HCT116 (cell line): ENCODE results near the gene PM20D2. TPM values are rescaled to one million over a fixed set of nuclear protein-coding genes. Genes with fewer than 3 reads are reported as not detected.

Source experiments
- ATAC-seq: fragments of 200-7000 bp; cut with Tn5 transposase; 2 replicates; pipeline ENCODE4 v1.9.1; 2020; ENCODE audit warnings: mild to moderate bottlenecking, moderate library complexity
- Bru-seq: library from RNA; stranded (reverse); fragments of 400-500 nt; gene quantifications from one replicate; lab custom pipeline; 2021; lab: Mats Ljungman, UMichigan
- BruChase-seq, 2 experiments: library from RNA; stranded (reverse); fragments of 400-500 nt; gene quantifications; one replicate each; lab custom pipeline; 2021; lab: Mats Ljungman, UMichigan
- BruUV-seq: library from RNA; stranded (reverse); fragments of 400-500 nt; replicated peaks from 2 replicates; lab custom pipeline; 2021; lab: Mats Ljungman, UMichigan
- CTCF ChIA-PET: fragments of 300-600 bp; sonication (Branson Sonifier 250); formaldehyde crosslinking; loops from one replicate; lab custom pipeline; 2021; ENCODE audit warnings: antibody characterized with exemption; lab: Charles Lee
- POLR2A ChIA-PET: fragments of 300-600, 350-600 bp; sonication (Branson Sonifier 250); formaldehyde crosslinking; loops from one replicate; lab custom pipeline; 2021; ENCODE audit warnings: antibody characterized with exemption; lab: Charles Lee
- RAD21 ChIA-PET, 2 experiments: fragments of 300-600 bp; sonication (Branson Sonifier 250); formaldehyde crosslinking; loops; one replicate each; lab custom pipeline; 2023; ENCODE audit warnings: low total read pairs in 2 of 2; ENCODE audit not compliant: uncharacterized antibody in 2 of 2, unreplicated experiment in 2 of 2, low non-redundant PET in 1 of 2; lab: Charles Lee
- DNase-seq: peaks from one replicate; pipeline ENCODE4 v3.0.0-alpha.2; 2010; ENCODE audit warnings: low read depth, low spot score
- H2AFZ ChIP-seq: fragments of 200-600 bp; shearing (Covaris generic), sonication (generic); 2 replicates; pipeline ENCODE4 v1.6.1; 2017; ENCODE audit warnings: low read depth, mixed run types, mixed read lengths, antibody characterized with exemption, low read length; ENCODE audit not compliant: poor library complexity, severe bottlenecking
- H3K27ac ChIP-seq: 2 replicates; pipeline ENCODE4 v1.5.1; 2012; ENCODE audit warnings: low read depth, low read length
- H3K27me3 ChIP-seq: fragments of 200-600 bp; sonication (generic); 2 replicates; pipeline ENCODE4 v1.6.1; 2016; ENCODE audit warnings: mixed run types, low read length, mixed read lengths; ENCODE audit not compliant: insufficient read depth
- H3K36me3 ChIP-seq, 2 experiments: fragments of 200-500 bp in 1 of 2; fragments of 200-600 bp in 1 of 2; sonication (Bioruptor generic) in 1 of 2; sonication (generic) in 1 of 2; 2 replicates each; pipeline versions ENCODE4 v1.5.1 to v1.6.1; 2014 to 2016; ENCODE audit warnings: low read length in 2 of 2, inconsistent platforms in 1 of 2, mixed read lengths in 1 of 2, mixed run types in 1 of 2; ENCODE audit not compliant: insufficient read depth in 2 of 2, control insufficient read depth in 1 of 2
- H3K4me1 ChIP-seq, 2 experiments: fragments of 200-600 bp in 1 of 2; sonication (generic) in 1 of 2; 2 replicates each; pipeline versions ENCODE4 v1.5.1 to v1.6.1; 2012 to 2017; ENCODE audit warnings: low read length in 2 of 2, inconsistent platforms in 1 of 2, mild to moderate bottlenecking in 1 of 2, mixed read lengths in 1 of 2, mixed run types in 1 of 2, moderate library complexity in 1 of 2; ENCODE audit not compliant: insufficient read depth in 2 of 2, control insufficient read depth in 1 of 2
- H3K4me2 ChIP-seq: fragments of 200-600 bp; sonication (generic); 2 replicates; pipeline ENCODE4 v1.6.1; 2017; ENCODE audit warnings: mixed run types, low read length, mixed read lengths
- H3K4me3 ChIP-seq, 2 experiments: fragments of 200-600 bp in 1 of 2; sonication (generic) in 1 of 2; replicated peaks in 1 of 2; 2 replicates each; pipeline ENCODE4 v1.5.1; 2011 to 2016; ENCODE audit warnings: low read length in 2 of 2, control low read depth in 1 of 2, low read depth in 1 of 2, mild to moderate bottlenecking in 1 of 2, mixed read lengths in 1 of 2, mixed run types in 1 of 2
- H3K79me2 ChIP-seq: fragments of 200-600 bp; sonication (generic); 2 replicates; pipeline ENCODE4 v1.6.1; 2017; ENCODE audit warnings: mild to moderate bottlenecking, mixed run types, low read length, moderate library complexity, mixed read lengths; ENCODE audit not compliant: insufficient read depth
- H3K9ac ChIP-seq: fragments of 200-600 bp; sonication (generic); 2 replicates; pipeline ENCODE4 v1.6.1; 2016; ENCODE audit warnings: low read length, mixed read lengths
- H3K9me2 ChIP-seq: fragments of 200-600 bp; sonication (generic), shearing (Covaris generic); 2 replicates; pipeline ENCODE4 v1.6.1; 2017; ENCODE audit warnings: mixed run types, mild to moderate bottlenecking, moderate library complexity; ENCODE audit not compliant: insufficient read depth
- H3K9me3 ChIP-seq, 2 experiments: fragments of 200-500 bp in 1 of 2; fragments of 200-600 bp in 1 of 2; sonication (Bioruptor generic) in 1 of 2; sonication (generic) in 1 of 2; 2 replicates each; pipeline ENCODE4 v1.6.1; 2014 to 2017; ENCODE audit warnings: low read length in 2 of 2, mixed read lengths in 2 of 2, inconsistent platforms in 1 of 2, low read depth in 1 of 2, mild to moderate bottlenecking in 1 of 2, mixed run types in 1 of 2, moderate library complexity in 1 of 2; ENCODE audit not compliant: control insufficient read depth in 1 of 2, insufficient read depth in 1 of 2
- H4K20me1 ChIP-seq: fragments of 200-600 bp; sonication (generic), shearing (Covaris generic); 2 replicates; pipeline ENCODE4 v1.6.1; 2017; ENCODE audit warnings: mixed run types, mild to moderate bottlenecking, moderate library complexity; ENCODE audit not compliant: insufficient read depth
- CBX3 ChIP-seq: IDR thresholded peaks from 2 replicates; pipeline ENCODE4 v1.6.1; 2012; ENCODE audit warnings: low read depth
- CEBPB ChIP-seq: IDR thresholded peaks from 2 replicates; pipeline ENCODE4 v1.6.1; 2012; ENCODE audit warnings: low read depth
- ELF1 ChIP-seq: IDR thresholded peaks from 2 replicates; pipeline ENCODE4 v1.6.1; 2012; ENCODE audit warnings: low read depth, borderline replicate concordance
- EZH2 ChIP-seq: fragments of 200-600 bp; sonication (generic); IDR thresholded peaks from 2 replicates; pipeline ENCODE4 v1.6.1; 2017; ENCODE audit warnings: antibody characterized with exemption, mixed run types
- EZH2phosphoT487 ChIP-seq: fragments of 200-600 bp; IDR thresholded peaks from 2 replicates; pipeline ENCODE4 v1.6.1; 2018; ENCODE audit warnings: antibody characterized with exemption, borderline replicate concordance
- FOSL1 ChIP-seq: IDR thresholded peaks from 2 replicates; pipeline ENCODE4 v1.6.1; 2012; ENCODE audit warnings: low read depth
- JUND ChIP-seq: IDR thresholded peaks from 2 replicates; pipeline ENCODE4 v1.6.1; 2012
- POLR2A ChIP-seq: IDR thresholded peaks from 2 replicates; pipeline ENCODE4 v1.7.0; 2011; ENCODE audit warnings: borderline replicate concordance; ENCODE audit not compliant: insufficient read depth, insufficient read length; ENCODE audit errors: extremely low read depth
- POLR2AphosphoS5 ChIP-seq: IDR thresholded peaks from 2 replicates; pipeline ENCODE4 v1.6.1; 2011; ENCODE audit warnings: mild to moderate bottlenecking, low read depth, low read length, moderate library complexity
- RAD21 ChIP-seq: IDR thresholded peaks from 2 replicates; pipeline ENCODE4 v1.6.1; 2012; ENCODE audit warnings: low read depth, mild to moderate bottlenecking
- SIN3A ChIP-seq: IDR thresholded peaks from 2 replicates; pipeline ENCODE4 v1.6.1; 2012; ENCODE audit warnings: low read depth
- SP1 ChIP-seq: IDR thresholded peaks from 2 replicates; pipeline ENCODE4 v1.6.1; 2012; ENCODE audit warnings: low read depth
- SRF ChIP-seq: IDR thresholded peaks from 2 replicates; pipeline ENCODE4 v1.6.1; 2012; ENCODE audit warnings: low read depth
- TCF7L2 ChIP-seq: IDR thresholded peaks from 2 replicates; pipeline ENCODE4 v1.7.0; 2011; ENCODE audit warnings: borderline replicate concordance, inconsistent platforms; ENCODE audit not compliant: insufficient read depth, insufficient read length; ENCODE audit errors: extremely low read depth
- YY1 ChIP-seq: IDR thresholded peaks from 2 replicates; pipeline ENCODE4 v1.6.1; 2011; ENCODE audit warnings: low read length, low read depth, moderate library complexity, mild to moderate bottlenecking; ENCODE audit not compliant: insufficient replicate concordance; ENCODE audit errors: extremely low read depth
- ZBTB33 ChIP-seq: IDR thresholded peaks from 2 replicates; pipeline ENCODE4 v1.6.1; 2011; ENCODE audit warnings: mild to moderate bottlenecking, low read length, moderate library complexity; ENCODE audit not compliant: insufficient replicate concordance; ENCODE audit errors: extremely low read depth
- ZFX ChIP-seq: fragments of 450-650 bp; IDR thresholded peaks from 2 replicates; pipeline ENCODE4 v1.6.1; 2017
- intact Hi-C: fragments of 100-400 bp; cut with micrococcal nuclease; formaldehyde crosslinking; loops from 2 replicates; pipeline ENCODE4 v1.10.0; 2022
- long read RNA-seq: library from polyadenylated mRNA; unstranded; transcript quantifications from one replicate; pipeline ENCODE4 v2.0.0, GENCODE V29; 2021; ENCODE audit not compliant: unreplicated experiment
- polyA plus RNA-seq: library from polyadenylated mRNA; unstranded; fragments of >200 nt; gene quantifications from 2 replicates; pipeline ENCODE4 v1.2.1, GENCODE V29; 2012; ENCODE audit warnings: missing spikeins
- total RNA-seq: library from RNA; stranded (reverse); gene quantifications from one replicate; pipeline ENCODE4 v1.2.1, GENCODE V29; 2021; ENCODE audit not compliant: unreplicated experiment
- TF ChIP-seq, protein P1 (sequence below), 3 experiments: fragments of 200-600 bp in 1 of 3; sonication (generic) in 1 of 3; IDR thresholded peaks in 2 of 3; conservative IDR thresholded peaks in 1 of 3; 2 replicates each; pipeline ENCODE4 v1.5.1; 2012 to 2017; ENCODE audit warnings: low read depth in 2 of 3, low read length in 2 of 3, antibody characterized with exemption in 1 of 3, borderline replicate concordance in 1 of 3, control low read depth in 1 of 3, mild to moderate bottlenecking in 1 of 3, mixed read lengths in 1 of 3, mixed run types in 1 of 3, moderate library complexity in 1 of 3; ENCODE audit not compliant: insufficient read depth in 1 of 3
- TF ChIP-seq, protein P2 (sequence below): IDR thresholded peaks from 2 replicates; pipeline ENCODE4 v1.6.1; 2012

PM20D2 gene, protein sequence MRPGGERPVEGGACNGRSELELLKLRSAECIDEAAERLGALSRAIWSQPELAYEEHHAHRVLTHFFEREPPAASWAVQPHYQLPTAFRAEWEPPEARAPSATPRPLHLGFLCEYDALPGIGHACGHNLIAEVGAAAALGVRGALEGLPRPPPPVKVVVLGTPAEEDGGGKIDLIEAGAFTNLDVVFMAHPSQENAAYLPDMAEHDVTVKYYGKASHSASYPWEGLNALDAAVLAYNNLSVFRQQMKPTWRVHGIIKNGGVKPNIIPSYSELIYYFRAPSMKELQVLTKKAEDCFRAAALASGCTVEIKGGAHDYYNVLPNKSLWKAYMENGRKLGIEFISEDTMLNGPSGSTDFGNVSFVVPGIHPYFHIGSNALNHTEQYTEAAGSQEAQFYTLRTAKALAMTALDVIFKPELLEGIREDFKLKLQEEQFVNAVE
- total RNA-seq = 29.2 TPM
- 5.4 and 7.2 TPM in 2 replicates for polyA plus RNA-seq
- percentile 91 among the genes with signal in this experiment for Bru-seq, nascent RNA
- percentile 96 among the genes with signal in this experiment for BruChase-seq, experiment 1, labeled RNA remaining after a 6-hour chase
- BruChase-seq, experiment 2, labeled RNA remaining after a 2-hour chase = percentile 89 among the genes with signal in this experiment
- long read RNA-seq, full-length matches to known transcripts = 22 of 55 reads
- long read RNA-seq, partial matches to known transcripts = 8 of 55 reads
- long read RNA-seq, other reads (novel, unspliced or antisense) = 25 of 55 reads

DNA sequence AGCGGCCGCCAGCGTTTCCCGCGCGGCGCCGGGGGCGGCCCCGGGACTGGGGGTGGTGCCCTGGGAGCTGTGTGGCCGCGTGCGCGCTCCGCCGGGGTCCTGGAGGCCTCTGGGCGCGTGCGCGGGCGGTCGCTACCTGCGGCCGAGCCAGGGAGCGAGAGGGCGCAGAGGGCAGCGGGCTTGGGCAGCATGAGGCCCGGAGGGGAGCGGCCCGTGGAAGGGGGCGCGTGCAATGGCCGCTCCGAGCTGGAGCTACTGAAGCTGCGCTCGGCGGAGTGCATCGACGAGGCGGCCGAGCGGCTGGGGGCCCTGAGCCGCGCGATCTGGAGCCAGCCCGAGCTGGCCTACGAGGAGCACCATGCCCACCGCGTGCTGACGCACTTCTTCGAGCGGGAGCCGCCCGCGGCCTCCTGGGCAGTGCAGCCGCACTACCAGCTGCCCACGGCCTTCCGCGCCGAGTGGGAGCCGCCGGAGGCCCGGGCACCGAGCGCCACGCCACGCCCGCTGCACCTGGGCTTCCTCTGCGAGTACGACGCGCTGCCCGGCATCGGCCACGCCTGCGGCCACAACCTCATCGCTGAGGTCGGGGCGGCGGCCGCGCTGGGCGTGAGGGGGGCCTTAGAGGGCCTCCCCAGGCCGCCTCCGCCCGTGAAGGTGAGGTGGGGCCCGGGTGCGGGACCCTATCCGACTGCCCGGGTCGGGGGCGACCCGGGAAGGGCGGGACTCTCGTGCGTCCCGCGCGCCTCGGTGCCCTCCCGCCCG, at the start of gene PM20D2:
PM20D2 (plus strand) TSS at position 100 of the 762 bp plus-strand sequence; CDS start at position 190, 90 bp downstream.
- TF ChIP-seq CEBPB (no peak), ZBTB33 (no peak), POLR2AphosphoS5 (peak; percentile 91), CBX3 (0 out of 2 replicates have a peak, but pooled peaks have one; percentile 5), SRF (no peak), SIN3A (no peak), SP1 (no peak), RAD21 (no peak), YY1 (peak; percentile 64), ZFX (peak; percentile 99), EZH2 (no peak), JUND (no peak), TCF7L2 (no peak), FOSL1 (no peak), ELF1 (no peak), POLR2A (peak; percentile 85), EZH2phosphoT487 (no peak)
- TF ChIP-seq, protein P1, sequence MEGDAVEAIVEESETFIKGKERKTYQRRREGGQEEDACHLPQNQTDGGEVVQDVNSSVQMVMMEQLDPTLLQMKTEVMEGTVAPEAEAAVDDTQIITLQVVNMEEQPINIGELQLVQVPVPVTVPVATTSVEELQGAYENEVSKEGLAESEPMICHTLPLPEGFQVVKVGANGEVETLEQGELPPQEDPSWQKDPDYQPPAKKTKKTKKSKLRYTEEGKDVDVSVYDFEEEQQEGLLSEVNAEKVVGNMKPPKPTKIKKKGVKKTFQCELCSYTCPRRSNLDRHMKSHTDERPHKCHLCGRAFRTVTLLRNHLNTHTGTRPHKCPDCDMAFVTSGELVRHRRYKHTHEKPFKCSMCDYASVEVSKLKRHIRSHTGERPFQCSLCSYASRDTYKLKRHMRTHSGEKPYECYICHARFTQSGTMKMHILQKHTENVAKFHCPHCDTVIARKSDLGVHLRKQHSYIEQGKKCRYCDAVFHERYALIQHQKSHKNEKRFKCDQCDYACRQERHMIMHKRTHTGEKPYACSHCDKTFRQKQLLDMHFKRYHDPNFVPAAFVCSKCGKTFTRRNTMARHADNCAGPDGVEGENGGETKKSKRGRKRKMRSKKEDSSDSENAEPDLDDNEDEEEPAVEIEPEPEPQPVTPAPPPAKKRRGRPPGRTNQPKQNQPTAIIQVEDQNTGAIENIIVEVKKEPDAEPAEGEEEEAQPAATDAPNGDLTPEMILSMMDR (IDR thresholded peaks at IDR 0.05 in 2 of 3, conservative IDR thresholded peaks at IDR 0.05 in 1 of 3; ENCODE audit: borderline replicate concordance in 1 of 3, insufficient read depth in 1 of 3, low read depth in 2 of 3, low read length in 2 of 3) = no peak
- TF ChIP-seq, protein P2, sequence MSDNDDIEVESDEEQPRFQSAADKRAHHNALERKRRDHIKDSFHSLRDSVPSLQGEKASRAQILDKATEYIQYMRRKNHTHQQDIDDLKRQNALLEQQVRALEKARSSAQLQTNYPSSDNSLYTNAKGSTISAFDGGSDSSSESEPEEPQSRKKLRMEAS = peak; percentile 86
- no peaks in the 10 kb centered on the region for H3K9me3 ChIP-seq
- intact Hi-C loops = loop anchor here (10.0 kb wide), 1 partner anchor 161 kb away; no protein-coding TSS in a partner anchor
- H2AFZ ChIP-seq = peak within 1 kb of the TSS; percentile 81
- H3K27me3 ChIP-seq = no peaks in the 10 kb centered on the region
- H3K36me3 ChIP-seq = peaks cover 0 to 15% of the 10 kb centered on the region in 2 experiments; a peak in 1 of 4 replicates
- DNase-seq = peak; percentile 48
- H3K9ac ChIP-seq = peak within 1 kb of the TSS; percentile 86
- BruUV-seq = no TSS peak
- peak within 1 kb of the TSS; percentile 68 to 70 for H3K4me3 ChIP-seq
- H3K4me1 ChIP-seq = peaks cover 18 to 30% of the 10 kb centered on the region in 2 experiments
- H3K79me2 ChIP-seq = peaks cover 41% of the 10 kb centered on the region
- no peaks in the 10 kb centered on the region for H3K9me2 ChIP-seq
- RAD21 ChIA-PET = interaction anchor here (1.0 kb wide), 2 partner anchors 66 to 163 kb away, joined by 3 to 4 read pairs; partner anchors contain the start of gene PNRC1 (in 1 of the 2)
- POLR2A ChIA-PET = interaction anchor here (2.0 kb wide), 1 partner anchor 66 kb away, joined by 7 read pairs; the partner anchor contains the start of gene PNRC1
- CTCF ChIA-PET = interaction anchor here (2.3 to 2.7 kb wide), 2 partner anchors 23 to 163 kb away, joined by 5 to 11 read pairs; no protein-coding TSS in a partner anchor
- peak within 1 kb of the TSS; percentile 91 for H3K4me2 ChIP-seq
- peak within 1 kb of the TSS; percentile 90 for H3K27ac ChIP-seq
- ATAC-seq = peak; percentile 87
- no peaks in the 10 kb centered on the region for H4K20me1 ChIP-seq
